H1 (cell line): ENCODE results near the gene LMX1A. TPM values are rescaled to one million over a fixed set of nuclear protein-coding genes. Genes with fewer than 3 reads are reported as not detected.

Source experiments
- CTCF ChIA-PET: fragments of 300-600 bp; sonication (Branson Sonifier 250); formaldehyde crosslinking; loops from one replicate; lab custom pipeline; 2021; ENCODE audit not compliant: partially characterized antibody; lab: Charles Lee
- POLR2A ChIA-PET: fragments of 300-600 bp; sonication (Branson Sonifier 250); formaldehyde crosslinking; loops from one replicate; lab custom pipeline; 2021; ENCODE audit warnings: inconsistent platforms; ENCODE audit not compliant: partially characterized antibody; lab: Charles Lee
- DNase-seq, 2 experiments: peaks; one replicate each; pipeline versions ENCODE4 v3.0.0 to v3.0.0-alpha.2; 2010 to 2022; ENCODE audit warnings: low spot score in 2 of 2, low read depth in 1 of 2, mixed read lengths in 1 of 2
- FAIRE-seq: peaks from 2 replicates; lab custom pipeline; 2011; peaks lifted over from hg19 to GRCh38; lab: Jason Lieb, UNC
- H2AFZ ChIP-seq: 2 replicates; pipeline ENCODE4 v1.8.1; 2012; ENCODE audit warnings: low read length, inconsistent platforms
- H2AK5ac ChIP-seq: 2 replicates; pipeline ENCODE4 v1.6.1; 2013; ENCODE audit warnings: low read depth, low read length
- H2BK120ac ChIP-seq: replicated peaks from 2 replicates; pipeline ENCODE3; 2013; ENCODE audit warnings: low read depth, low read length, inconsistent platforms
- H2BK12ac ChIP-seq: 2 replicates; pipeline ENCODE4 v1.6.1; 2013; ENCODE audit warnings: low read depth, low read length
- H2BK15ac ChIP-seq: 2 replicates; pipeline ENCODE4 v1.6.1; 2013; ENCODE audit warnings: low read length
- H2BK20ac ChIP-seq: 2 replicates; pipeline ENCODE4 v1.6.1; 2013; ENCODE audit warnings: low read length
- H2BK5ac ChIP-seq: 2 replicates; pipeline ENCODE4 v1.6.1; 2013; ENCODE audit warnings: low read depth, low read length
- H3K14ac ChIP-seq: 2 replicates; pipeline ENCODE4 v1.6.1; 2013; ENCODE audit warnings: inconsistent platforms; ENCODE audit not compliant: insufficient read length
- H3K18ac ChIP-seq: 2 replicates; pipeline ENCODE4 v1.6.1; 2013; ENCODE audit warnings: low read length; ENCODE audit errors: extremely low read depth
- H3K23ac ChIP-seq: 2 replicates; pipeline ENCODE4 v1.6.1; 2013; ENCODE audit warnings: inconsistent platforms; ENCODE audit not compliant: insufficient read length
- H3K23me2 ChIP-seq: 2 replicates; pipeline ENCODE4 v1.6.1; 2013; ENCODE audit warnings: low read depth, low read length
- H3K27ac ChIP-seq: 2 replicates; pipeline ENCODE4 v1.6.1; 2011; ENCODE audit warnings: low read depth, low read length, inconsistent platforms
- H3K27me3 ChIP-seq, 4 experiments: replicated peaks in 1 of 4; 1 replicate in 1 of 4; 2 replicates in 3 of 4; pipeline versions ENCODE4 v1.6.1 to v1.8.1; 2011 to 2013; ENCODE audit warnings: low read length in 3 of 4, mild to moderate bottlenecking in 3 of 4, inconsistent platforms in 2 of 4, mixed read lengths in 2 of 4, moderate library complexity in 1 of 4; ENCODE audit not compliant: control insufficient read depth in 3 of 4, insufficient read depth in 3 of 4; ENCODE audit errors: extremely low read depth in 1 of 4
- H3K36me3 ChIP-seq, 4 experiments: 2 replicates each; pipeline versions ENCODE4 v1.6.1 to v1.8.1; 2011 to 2013; ENCODE audit warnings: mild to moderate bottlenecking in 4 of 4, low read length in 3 of 4, moderate library complexity in 2 of 4, control low read depth in 1 of 4, inconsistent platforms in 1 of 4; ENCODE audit not compliant: insufficient read depth in 4 of 4, control insufficient read depth in 2 of 4
- H3K4ac ChIP-seq: replicated peaks from 2 replicates; pipeline ENCODE3; 2013; ENCODE audit warnings: low read length, low read depth, mixed read lengths, inconsistent platforms; ENCODE audit not compliant: insufficient read length
- H3K4me1 ChIP-seq, 4 experiments: replicated peaks in 1 of 4; 1 replicate in 1 of 4; 2 replicates in 3 of 4; pipeline versions ENCODE4 v1.6.1 to v1.8.1; 2011 to 2013; ENCODE audit warnings: low read length in 3 of 4, inconsistent platforms in 2 of 4, mixed read lengths in 1 of 4; ENCODE audit not compliant: insufficient read depth in 4 of 4, control insufficient read depth in 3 of 4
- H3K4me2 ChIP-seq, 2 experiments: 2 replicates each; pipeline versions ENCODE4 v1.6.1 to v1.8.1; 2011 to 2013; ENCODE audit warnings: low read depth in 2 of 2, low read length in 2 of 2, control low read depth in 1 of 2, inconsistent platforms in 1 of 2, mild to moderate bottlenecking in 1 of 2; ENCODE audit not compliant: insufficient read depth in 1 of 2
- H3K4me3 ChIP-seq, 4 experiments: fragments of 200-600, 300-600 bp in 1 of 4; sonication (generic), shearing (Covaris generic), sonication (Bioruptor Twin) in 1 of 4; 2 replicates each; pipeline versions ENCODE4 v1.5.1 to v1.8.1; 2011 to 2016; ENCODE audit warnings: low read length in 4 of 4, low read depth in 3 of 4, control low read depth in 2 of 4, inconsistent platforms in 2 of 4, mild to moderate bottlenecking in 2 of 4, mixed read lengths in 1 of 4, moderate library complexity in 1 of 4; ENCODE audit not compliant: insufficient read depth in 2 of 4; ENCODE audit errors: extremely low read depth in 1 of 4
- H3K56ac ChIP-seq: replicated peaks from 2 replicates; pipeline ENCODE3; 2013; ENCODE audit warnings: low read depth, mild to moderate bottlenecking, mixed read lengths, low read length, inconsistent platforms; ENCODE audit not compliant: insufficient read length
- H3K79me1 ChIP-seq: 2 replicates; pipeline ENCODE4 v1.6.1; 2013; ENCODE audit warnings: low read depth, low read length, control low read depth
- H3K79me2 ChIP-seq, 2 experiments: 2 replicates each; pipeline versions ENCODE4 v1.6.1 to v1.8.1; 2012 to 2013; ENCODE audit warnings: low read length in 2 of 2, mild to moderate bottlenecking in 2 of 2, inconsistent platforms in 1 of 2; ENCODE audit not compliant: insufficient read depth in 2 of 2, control insufficient read depth in 1 of 2
- H3K9ac ChIP-seq, 4 experiments: replicated peaks in 1 of 4; 1 replicate in 1 of 4; 2 replicates in 3 of 4; pipeline versions ENCODE4 v1.6.1 to v1.8.1; 2011 to 2013; ENCODE audit warnings: low read depth in 3 of 4, low read length in 3 of 4, control low read depth in 2 of 4, mild to moderate bottlenecking in 2 of 4, moderate library complexity in 2 of 4, inconsistent platforms in 1 of 4; ENCODE audit errors: extremely low read depth in 1 of 4
- H3K9me3 ChIP-seq, 2 experiments: 2 replicates each; pipeline versions ENCODE4 v1.6.1 to v1.8.1; 2012 to 2013; ENCODE audit warnings: mild to moderate bottlenecking in 2 of 2, moderate library complexity in 2 of 2, control low read depth in 1 of 2, inconsistent platforms in 1 of 2, low read depth in 1 of 2, low read length in 1 of 2, mixed read lengths in 1 of 2; ENCODE audit not compliant: insufficient read depth in 2 of 2
- H4K20me1 ChIP-seq, 2 experiments: replicated peaks in 1 of 2; 2 replicates each; pipeline versions ENCODE3 to v1.8.1; 2011 to 2013; ENCODE audit warnings: inconsistent platforms in 2 of 2, low read length in 2 of 2, mild to moderate bottlenecking in 1 of 2; ENCODE audit not compliant: insufficient read depth in 2 of 2, control insufficient read depth in 1 of 2
- H4K5ac ChIP-seq: 2 replicates; pipeline ENCODE4 v1.6.1; 2013; ENCODE audit warnings: low read length, low read depth, mixed read lengths, inconsistent platforms; ENCODE audit not compliant: insufficient read length
- H4K8ac ChIP-seq: 2 replicates; pipeline ENCODE4 v1.8.0; 2013; ENCODE audit warnings: mild to moderate bottlenecking, moderate library complexity, low read length, inconsistent platforms; ENCODE audit not compliant: insufficient read depth; ENCODE audit errors: extremely low read depth
- H4K91ac ChIP-seq: replicated peaks from 2 replicates; pipeline ENCODE3; 2013; ENCODE audit warnings: low read length, mixed read lengths, inconsistent platforms; ENCODE audit not compliant: insufficient read length
- CBX5 ChIP-seq: fragments of 300-800, 300-1000 bp; sonication (generic); IDR thresholded peaks from 2 replicates; pipeline ENCODE4 v1.7.1; 2016; ENCODE audit warnings: antibody characterized with exemption, low read length, low read depth
- CBX8 ChIP-seq: fragments of 300-800, 300-1000 bp; sonication (generic); IDR thresholded peaks from 2 replicates; pipeline ENCODE4 v1.7.1; 2016; ENCODE audit warnings: low read depth, low read length, borderline replicate concordance
- JUN ChIP-seq: IDR thresholded peaks from 2 replicates; pipeline ENCODE4 v1.6.1; 2011; ENCODE audit warnings: low read depth, mild to moderate bottlenecking, improper control_type of control experiment, low read length
- POU5F1 ChIP-seq: IDR thresholded peaks from 2 replicates; pipeline ENCODE4 v1.6.1; 2011; ENCODE audit warnings: low read depth, mild to moderate bottlenecking, low read length, moderate library complexity
- RBBP5 ChIP-seq: IDR thresholded peaks from 2 replicates; pipeline ENCODE4 v1.7.1; 2012; ENCODE audit warnings: low read depth, mild to moderate bottlenecking, inconsistent platforms, low read length, moderate library complexity, borderline replicate concordance
- SAP30 ChIP-seq: fragments of 300-600 bp; sonication (generic); IDR thresholded peaks from 2 replicates; pipeline ENCODE4 v1.7.1; 2012; ENCODE audit warnings: low read length, moderate library complexity, mild to moderate bottlenecking, inconsistent platforms; ENCODE audit not compliant: insufficient read depth, insufficient replicate concordance
- TAF7 ChIP-seq: optimal IDR thresholded peaks from 2 replicates; pipeline ENCODE3; 2011; ENCODE audit warnings: low read depth, mild to moderate bottlenecking, inconsistent platforms, low read length, moderate library complexity, borderline replicate concordance
- TEAD4 ChIP-seq: IDR thresholded peaks from 2 replicates; pipeline ENCODE4 v1.6.1; 2012; ENCODE audit warnings: low read depth, low read length, inconsistent platforms, mixed read lengths
- ZNF274 ChIP-seq: IDR thresholded peaks from 2 replicates; pipeline ENCODE4 v1.7.0; 2012; ENCODE audit warnings: low read length, borderline replicate concordance; ENCODE audit errors: extremely low read depth
- WGBS, 2 experiments: shearing (Covaris generic) in 1 of 2; methylation state at CpG; one replicate each; pipeline versions ENCODE4 v1.1.6 to v1.1.7; 2013 to 2015; ENCODE audit warnings: low lambda C conversion rate in 2 of 2, mixed read lengths in 2 of 2, inconsistent platforms in 1 of 2, low coverage in 1 of 2, missing lambda C conversion rate in 1 of 2; ENCODE audit not compliant: insufficient replicate concordance in 2 of 2, insufficient coverage in 1 of 2, insufficient read length in 1 of 2; ENCODE audit errors: extremely low coverage in 1 of 2, missing lambda C conversion rate in 1 of 2; 5-methylcytosine and 5-hydroxymethylcytosine counted together
- polyA plus RNA-seq, 7 experiments: library from polyadenylated mRNA; depleted of rRNA in 3 of 7; stranded (reverse) in 5 of 7; unstranded in 2 of 7; fragments of >200 nt in 5 of 7; fragments of 200-250 nt in 2 of 7; gene quantifications; 1 replicate in 5 of 7; 2 replicates in 1 of 7; 4 replicates in 1 of 7; pipeline versions ENCODE4 v1.2.1 to v1.2.3, GENCODE V29; 2011 to 2013; ENCODE audit warnings: missing spikeins in 2 of 7, mixed read lengths in 2 of 7
- total RNA-seq: library from RNA; stranded (reverse); fragmentation: NEBNext Ultra II Directional; extraction: Animal tissue kit (Norgen Biotek cat#: 25700); gene quantifications from 2 replicates; pipeline ENCODE4 v1.2.1, GENCODE V29; 2021

The LMX1A gene
- total and polyA plus RNA-seq, 2 of the 8 experiments (the other 6 are each of a cell fraction or from before 2014, with no cell fraction given), result not detected

GRCh38 chr1:165367375-165367993 is 11.0 kb upstream of the LMX1A start:
- FAIRE-seq (peak; percentile 82), DNase-seq (peak in 1 of 2 experiments; percentile 98)
- Histone ChIP-seq H3K9me3 (no peaks in the 10 kb centered on the region), H2BK20ac (no peak overlapping the region), H2BK120ac (no peak overlapping the region), H2BK15ac (no peak overlapping the region), H3K4ac (no peak overlapping the region), H4K8ac (no peak overlapping the region), H3K79me2 (no peaks in the 10 kb centered on the region), H4K91ac (no peak overlapping the region), H3K4me1 (peaks cover 0 to 4% (median 0%) of the 10 kb centered on the region in 4 experiments; a peak in 3 of 7 replicates), H3K9ac (no peak overlapping the region), H3K27me3 (peaks cover 0 to 5% (median 0%) of the 10 kb centered on the region in 4 experiments; a peak in 1 of 7 replicates), H3K36me3 (no peaks in the 10 kb centered on the region), H2AK5ac (no peak overlapping the region), H3K18ac (no peak overlapping the region), H3K56ac (no peak overlapping the region), H3K23ac (no peak overlapping the region), H4K20me1 (peaks cover 0 to 2% of the 10 kb centered on the region in 2 experiments), H3K4me2 (no peak overlapping the region), H4K5ac (no peak overlapping the region), H2BK5ac (no peak overlapping the region), H2BK12ac (no peak overlapping the region), H3K79me1 (no peaks in the 10 kb centered on the region), H3K23me2 (no peaks in the 10 kb centered on the region), H2AFZ (no peak overlapping the region), H3K4me3 (no peak overlapping the region), H3K14ac (no peak overlapping the region), H3K27ac (no peak overlapping the region)
- WGBS, 2 experiments, result 43% methylated on average over 7 of the region's 7 CpGs; no CpG with 5 or more reads in 1 of the 2 experiments
- ChIA-PET POLR2A (interaction anchor here (1.2 kb wide), 1 partner anchor 12 kb away, joined by 3 read pairs; no protein-coding TSS in a partner anchor), CTCF (interaction anchor here (0.6 to 6.3 kb wide), 64 partner anchors 9 to 268 kb away, joined by 3 to 138 read pairs (median 6); partner anchors contain the start of gene LMX1A)
- no peak for TF ChIP-seq ZNF274
- no peak for TF ChIP-seq RBBP5
- no peak for TF ChIP-seq SAP30
- no peak for TF ChIP-seq POU5F1
- no peak for TF ChIP-seq CBX5
- TF ChIP-seq JUN, result no peak
- no peak for TF ChIP-seq TAF7
- no peak for TF ChIP-seq CBX8
- TF ChIP-seq TEAD4, result no peak
